Measurements from ENCODE around the gene EMP3. TPM values are rescaled to one million over a fixed set of nuclear protein-coding genes. Genes with fewer than 3 reads are reported as not detected.

EMP3 gene
- total and polyA plus RNA-seq, 2 experiments from 2014 or later: 6.0 to 25.1 TPM

GRCh38 chr19:48310227-48310626 lies 15.1 kb upstream of the EMP3 start:
- Mint-ChIP-seq H3K27me3 (ENCODE audit: insufficient read depth, low read depth, poor library complexity) (peaks cover 5% of the 10 kb centered on the region), H3K36me3 (ENCODE audit: low read depth) (no peaks in the 10 kb centered on the region; the same call in 2 of the 3 replicates), H3K4me1 (peaks cover 8% of the 10 kb centered on the region), H3K4me3 (no peak overlapping the region), H3K9me3 (no peaks in the 10 kb centered on the region), H3K27ac (no peak overlapping the region)
- no peak overlapping the region for H2AFZ ChIP-seq
- ATAC-seq (no peak), DNase-seq (ENCODE audit: low spot score) (no peak)
- no peaks in the 10 kb centered on the region for H3K9me2 ChIP-seq (ENCODE audit: insufficient read depth)
- no peak for TF ChIP-seq CTCF (conservative IDR thresholded peaks at IDR 0.05; ENCODE audit: low read depth in 2 of 2)
- TF ChIP-seq, protein P1, sequence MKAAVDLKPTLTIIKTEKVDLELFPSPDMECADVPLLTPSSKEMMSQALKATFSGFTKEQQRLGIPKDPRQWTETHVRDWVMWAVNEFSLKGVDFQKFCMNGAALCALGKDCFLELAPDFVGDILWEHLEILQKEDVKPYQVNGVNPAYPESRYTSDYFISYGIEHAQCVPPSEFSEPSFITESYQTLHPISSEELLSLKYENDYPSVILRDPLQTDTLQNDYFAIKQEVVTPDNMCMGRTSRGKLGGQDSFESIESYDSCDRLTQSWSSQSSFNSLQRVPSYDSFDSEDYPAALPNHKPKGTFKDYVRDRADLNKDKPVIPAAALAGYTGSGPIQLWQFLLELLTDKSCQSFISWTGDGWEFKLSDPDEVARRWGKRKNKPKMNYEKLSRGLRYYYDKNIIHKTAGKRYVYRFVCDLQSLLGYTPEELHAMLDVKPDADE (IDR thresholded peaks at IDR 0.05): no peak
- no peak for TF ChIP-seq STAT1 (IDR thresholded peaks at IDR 0.05; ENCODE audit: unreplicated experiment)
- no peak for TF ChIP-seq EZH2 (IDR thresholded peaks at IDR 0.05; ENCODE audit: low read depth, unreplicated experiment)
- no peak for TF ChIP-seq EZH2phosphoT487 (IDR thresholded peaks at IDR 0.05; ENCODE audit: unreplicated experiment)
- H3K27me3 ChIP-seq (ENCODE audit: insufficient read depth): no peaks in the 10 kb centered on the region
- H3K4me2 ChIP-seq: no peak overlapping the region
- H3K4me3 ChIP-seq: no peak overlapping the region
- no peaks in the 10 kb centered on the region for H4K20me1 ChIP-seq (replicated peaks; ENCODE audit: insufficient read depth)
- no peaks in the 10 kb centered on the region for H3K36me3 ChIP-seq (ENCODE audit: insufficient read depth)
- no peak overlapping the region for H3K27ac ChIP-seq (ENCODE audit: low read depth)
- no peaks in the 10 kb centered on the region for H3K79me2 ChIP-seq (replicated peaks; ENCODE audit: insufficient read depth)
- 0 out of 2 replicates have a peak, but pooled peaks cover 4% of the 10 kb centered on the region for H3F3A ChIP-seq (replicated peaks; ENCODE audit: low read depth)
- H3K4me1 ChIP-seq (ENCODE audit: insufficient read depth): no peaks in the 10 kb centered on the region

DNA sequence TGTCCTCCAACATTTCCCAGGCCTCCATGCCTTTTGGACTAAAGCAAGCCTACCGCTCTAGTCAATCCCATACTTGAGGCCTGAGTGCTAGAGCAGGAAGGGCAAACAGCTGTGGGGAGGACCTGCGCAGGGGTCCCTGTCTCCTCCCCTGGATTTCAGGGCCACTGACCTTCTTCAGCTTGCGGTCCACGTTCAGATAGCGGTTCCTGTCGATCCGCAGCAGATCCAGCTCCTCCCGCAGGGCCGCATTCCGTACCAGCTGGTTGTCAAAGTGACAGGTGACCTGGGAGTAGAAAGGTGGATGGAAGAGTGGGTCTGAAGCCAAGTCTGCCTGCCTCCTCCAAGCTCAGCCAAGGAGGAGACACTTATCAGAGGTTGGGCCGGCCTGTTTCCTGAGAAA lies 14.0 kb upstream of the EMP3 start:
- Histone ChIP-seq H3K79me2 (replicated peaks; ENCODE audit: insufficient read depth) (no peaks in the 10 kb centered on the region), H3K4me2 (no peak overlapping the region), H3K27ac (ENCODE audit: low read depth) (no peak overlapping the region), H3F3A (replicated peaks; ENCODE audit: low read depth) (0 out of 2 replicates have a peak, but pooled peaks cover 4% of the 10 kb centered on the region), H3K4me1 (ENCODE audit: insufficient read depth) (no peaks in the 10 kb centered on the region), H2AFZ (no peak overlapping the region), H4K20me1 (replicated peaks; ENCODE audit: insufficient read depth) (no peaks in the 10 kb centered on the region), H3K36me3 (ENCODE audit: insufficient read depth) (no peaks in the 10 kb centered on the region), H3K9me2 (ENCODE audit: insufficient read depth) (no peaks in the 10 kb centered on the region), H3K4me3 (no peak overlapping the region), H3K27me3 (ENCODE audit: insufficient read depth) (no peaks in the 10 kb centered on the region)
- H3K27me3 Mint-ChIP-seq (ENCODE audit: insufficient read depth, low read depth, poor library complexity): peaks cover 5% of the 10 kb centered on the region
- H3K4me1 Mint-ChIP-seq: peaks cover 8% of the 10 kb centered on the region
- H3K9me3 Mint-ChIP-seq: no peaks in the 10 kb centered on the region
- ATAC-seq (no peak), DNase-seq (ENCODE audit: low spot score) (no peak)
- no peaks in the 10 kb centered on the region; the same call in 2 of the 3 replicates for H3K36me3 Mint-ChIP-seq (ENCODE audit: low read depth)
- H3K4me3 Mint-ChIP-seq: no peak overlapping the region
- no peak overlapping the region for H3K27ac Mint-ChIP-seq
- no peak for TF ChIP-seq CTCF (conservative IDR thresholded peaks at IDR 0.05; ENCODE audit: low read depth in 2 of 2)
- TF ChIP-seq ZNF114 (CRISPR knock-in tag; IDR thresholded peaks at IDR 0.05): no peak
- TF ChIP-seq, protein P1 (IDR thresholded peaks at IDR 0.05): no peak
- TF ChIP-seq STAT1 (IDR thresholded peaks at IDR 0.05; ENCODE audit: unreplicated experiment): no peak
- TF ChIP-seq, protein P2, sequence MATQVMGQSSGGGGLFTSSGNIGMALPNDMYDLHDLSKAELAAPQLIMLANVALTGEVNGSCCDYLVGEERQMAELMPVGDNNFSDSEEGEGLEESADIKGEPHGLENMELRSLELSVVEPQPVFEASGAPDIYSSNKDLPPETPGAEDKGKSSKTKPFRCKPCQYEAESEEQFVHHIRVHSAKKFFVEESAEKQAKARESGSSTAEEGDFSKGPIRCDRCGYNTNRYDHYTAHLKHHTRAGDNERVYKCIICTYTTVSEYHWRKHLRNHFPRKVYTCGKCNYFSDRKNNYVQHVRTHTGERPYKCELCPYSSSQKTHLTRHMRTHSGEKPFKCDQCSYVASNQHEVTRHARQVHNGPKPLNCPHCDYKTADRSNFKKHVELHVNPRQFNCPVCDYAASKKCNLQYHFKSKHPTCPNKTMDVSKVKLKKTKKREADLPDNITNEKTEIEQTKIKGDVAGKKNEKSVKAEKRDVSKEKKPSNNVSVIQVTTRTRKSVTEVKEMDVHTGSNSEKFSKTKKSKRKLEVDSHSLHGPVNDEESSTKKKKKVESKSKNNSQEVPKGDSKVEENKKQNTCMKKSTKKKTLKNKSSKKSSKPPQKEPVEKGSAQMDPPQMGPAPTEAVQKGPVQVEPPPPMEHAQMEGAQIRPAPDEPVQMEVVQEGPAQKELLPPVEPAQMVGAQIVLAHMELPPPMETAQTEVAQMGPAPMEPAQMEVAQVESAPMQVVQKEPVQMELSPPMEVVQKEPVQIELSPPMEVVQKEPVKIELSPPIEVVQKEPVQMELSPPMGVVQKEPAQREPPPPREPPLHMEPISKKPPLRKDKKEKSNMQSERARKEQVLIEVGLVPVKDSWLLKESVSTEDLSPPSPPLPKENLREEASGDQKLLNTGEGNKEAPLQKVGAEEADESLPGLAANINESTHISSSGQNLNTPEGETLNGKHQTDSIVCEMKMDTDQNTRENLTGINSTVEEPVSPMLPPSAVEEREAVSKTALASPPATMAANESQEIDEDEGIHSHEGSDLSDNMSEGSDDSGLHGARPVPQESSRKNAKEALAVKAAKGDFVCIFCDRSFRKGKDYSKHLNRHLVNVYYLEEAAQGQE (IDR thresholded peaks at IDR 0.05; ENCODE audit: unreplicated experiment): no peak
- TF ChIP-seq CREB1 (CRISPR knock-in tag; IDR thresholded peaks at IDR 0.05; ENCODE audit: low read depth): no peak
- no peak for TF ChIP-seq EZH2 (IDR thresholded peaks at IDR 0.05; ENCODE audit: low read depth, unreplicated experiment)
- TF ChIP-seq EZH2phosphoT487 (IDR thresholded peaks at IDR 0.05; ENCODE audit: unreplicated experiment): no peak
- no peak for TF ChIP-seq POLR2AphosphoS5 (IDR thresholded peaks at IDR 0.05; ENCODE audit: low read depth)
- TF ChIP-seq ZNF331 (CRISPR knock-in tag; IDR thresholded peaks at IDR 0.05; ENCODE audit: low read depth): no peak

Measured in GM23338 (cell line).